Loucy (cell line): ENCODE data around the gene FRMD5.

Experiments
- CTCF ChIP-seq: fragments of 200-600 bp; sonication (generic); conservative IDR thresholded peaks from 2 replicates; pipeline ENCODE4 v1.5.1; 2014; ENCODE audit warnings: mild to moderate bottlenecking, antibody characterized with exemption, low read length
- EZH2phosphoT487 ChIP-seq: fragments of 200-600 bp; IDR thresholded peaks from 2 replicates; pipeline ENCODE4 v1.6.1; 2018; ENCODE audit warnings: antibody characterized with exemption, mild to moderate bottlenecking, moderate library complexity, borderline replicate concordance

DNA sequence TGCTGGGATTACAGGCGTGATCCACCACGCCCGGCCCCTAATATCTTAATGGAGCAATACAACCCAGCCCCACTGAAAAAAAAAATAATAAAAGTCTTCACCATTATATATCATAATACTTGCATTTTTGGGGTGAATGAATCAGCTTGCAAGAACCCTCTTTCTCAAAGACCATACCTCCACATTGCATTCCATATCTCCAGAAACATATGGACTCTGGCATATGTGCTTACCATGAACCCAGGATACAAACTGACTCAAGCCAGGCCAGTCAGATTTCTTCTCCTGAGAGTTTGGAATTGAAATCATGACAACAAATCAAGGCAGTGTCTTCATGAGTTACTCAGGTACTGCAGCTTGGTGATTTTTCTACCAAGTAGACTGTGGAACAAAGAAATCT lies 101.2 kb downstream of the FRMD5 start:
- TF ChIP-seq CTCF (no peak), EZH2phosphoT487 (no peak)
